Loucy (cell line): ENCODE data around the gene SDCCAG8.

ENCODE experiments used
- H2AFZ ChIP-seq: fragments of 200-600 bp; sonication (generic); 2 replicates; pipeline ENCODE4 v1.6.0; 2016; ENCODE audit warnings: antibody characterized with exemption, mild to moderate bottlenecking, low read length, moderate library complexity
- H3F3A ChIP-seq: fragments of 200-600 bp; 2 replicates; pipeline ENCODE4 v1.6.0; 2016; ENCODE audit warnings: antibody characterized with exemption, low read depth, mild to moderate bottlenecking
- H3K27me3 ChIP-seq: fragments of 200-600 bp; sonication (generic); 2 replicates; pipeline ENCODE4 v1.6.1; 2014; ENCODE audit warnings: low read length, mild to moderate bottlenecking; ENCODE audit not compliant: insufficient read depth, poor library complexity, severe bottlenecking
- H3K36me3 ChIP-seq: fragments of 200-600 bp; sonication (generic); 2 replicates; pipeline ENCODE4 v1.6.1; 2016; ENCODE audit warnings: low read length; ENCODE audit not compliant: insufficient read depth
- H3K4me1 ChIP-seq: fragments of 200-600 bp; sonication (generic); 2 replicates; pipeline ENCODE4 v1.5.1; 2014; ENCODE audit warnings: low read length, mild to moderate bottlenecking; ENCODE audit not compliant: insufficient read depth, poor library complexity, severe bottlenecking
- H3K4me2 ChIP-seq: fragments of 200-600 bp; sonication (generic); 2 replicates; pipeline ENCODE4 v1.6.0; 2014; ENCODE audit warnings: antibody characterized with exemption, low read length, low read depth, mild to moderate bottlenecking; ENCODE audit not compliant: poor library complexity, severe bottlenecking
- H3K4me3 ChIP-seq: fragments of 200-600 bp; sonication (generic); 2 replicates; pipeline ENCODE4 v1.5.1; 2014; ENCODE audit warnings: low read length, mild to moderate bottlenecking, mixed read lengths; ENCODE audit not compliant: poor library complexity, severe bottlenecking
- H3K79me2 ChIP-seq: fragments of 200-600 bp; sonication (generic); 2 replicates; pipeline ENCODE4 v1.6.1; 2014; ENCODE audit warnings: low read length; ENCODE audit not compliant: insufficient read depth
- H3K9ac ChIP-seq: fragments of 200-600 bp; sonication (generic); 2 replicates; pipeline ENCODE4 v1.6.0; 2014; ENCODE audit warnings: mild to moderate bottlenecking, low read depth, low read length, moderate library complexity; ENCODE audit not compliant: poor library complexity, severe bottlenecking
- H3K9me2 ChIP-seq: fragments of 200-600 bp; sonication (generic); replicated peaks from 2 replicates; pipeline ENCODE4 v1.6.1; 2016; ENCODE audit warnings: low read depth, low read length, mixed read lengths
- H3K9me3 ChIP-seq: fragments of 200-600 bp; sonication (generic); 2 replicates; pipeline ENCODE4 v1.6.1; 2014; ENCODE audit warnings: mild to moderate bottlenecking, antibody characterized with exemption, low read length, low read depth; ENCODE audit not compliant: insufficient read depth
- H4K20me1 ChIP-seq: fragments of 200-600 bp; sonication (generic); 2 replicates; pipeline ENCODE4 v1.6.0; 2014; ENCODE audit warnings: antibody characterized with exemption, low read length, mild to moderate bottlenecking; ENCODE audit not compliant: insufficient read depth, poor library complexity, severe bottlenecking
- EZH2phosphoT487 ChIP-seq: fragments of 200-600 bp; IDR thresholded peaks from 2 replicates; pipeline ENCODE4 v1.6.1; 2018; ENCODE audit warnings: antibody characterized with exemption, mild to moderate bottlenecking, moderate library complexity, borderline replicate concordance
- TF ChIP-seq, protein P1 (sequence below): fragments of 200-600 bp; sonication (generic); conservative IDR thresholded peaks from 2 replicates; pipeline ENCODE4 v1.5.1; 2014; ENCODE audit warnings: mild to moderate bottlenecking, antibody characterized with exemption, low read length

The SDCCAG8 gene

GRCh38 chr1:243490748-243491686 lies 235.2 kb downstream of the SDCCAG8 start:
- Histone ChIP-seq H3K9ac (no peak overlapping the region), H3K36me3 (no peaks in the 10 kb centered on the region), H3K4me1 (no peaks in the 10 kb centered on the region), H3F3A (no peaks in the 10 kb centered on the region), H2AFZ (no peak overlapping the region), H4K20me1 (no peaks in the 10 kb centered on the region), H3K27me3 (no peaks in the 10 kb centered on the region), H3K9me2 (no peaks in the 10 kb centered on the region), H3K4me3 (no peak overlapping the region), H3K4me2 (no peak overlapping the region), H3K79me2 (no peaks in the 10 kb centered on the region), H3K9me3 (no peaks in the 10 kb centered on the region)
- TF ChIP-seq EZH2phosphoT487: no peak
- TF ChIP-seq, protein P1, sequence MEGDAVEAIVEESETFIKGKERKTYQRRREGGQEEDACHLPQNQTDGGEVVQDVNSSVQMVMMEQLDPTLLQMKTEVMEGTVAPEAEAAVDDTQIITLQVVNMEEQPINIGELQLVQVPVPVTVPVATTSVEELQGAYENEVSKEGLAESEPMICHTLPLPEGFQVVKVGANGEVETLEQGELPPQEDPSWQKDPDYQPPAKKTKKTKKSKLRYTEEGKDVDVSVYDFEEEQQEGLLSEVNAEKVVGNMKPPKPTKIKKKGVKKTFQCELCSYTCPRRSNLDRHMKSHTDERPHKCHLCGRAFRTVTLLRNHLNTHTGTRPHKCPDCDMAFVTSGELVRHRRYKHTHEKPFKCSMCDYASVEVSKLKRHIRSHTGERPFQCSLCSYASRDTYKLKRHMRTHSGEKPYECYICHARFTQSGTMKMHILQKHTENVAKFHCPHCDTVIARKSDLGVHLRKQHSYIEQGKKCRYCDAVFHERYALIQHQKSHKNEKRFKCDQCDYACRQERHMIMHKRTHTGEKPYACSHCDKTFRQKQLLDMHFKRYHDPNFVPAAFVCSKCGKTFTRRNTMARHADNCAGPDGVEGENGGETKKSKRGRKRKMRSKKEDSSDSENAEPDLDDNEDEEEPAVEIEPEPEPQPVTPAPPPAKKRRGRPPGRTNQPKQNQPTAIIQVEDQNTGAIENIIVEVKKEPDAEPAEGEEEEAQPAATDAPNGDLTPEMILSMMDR: no peak

DNA sequence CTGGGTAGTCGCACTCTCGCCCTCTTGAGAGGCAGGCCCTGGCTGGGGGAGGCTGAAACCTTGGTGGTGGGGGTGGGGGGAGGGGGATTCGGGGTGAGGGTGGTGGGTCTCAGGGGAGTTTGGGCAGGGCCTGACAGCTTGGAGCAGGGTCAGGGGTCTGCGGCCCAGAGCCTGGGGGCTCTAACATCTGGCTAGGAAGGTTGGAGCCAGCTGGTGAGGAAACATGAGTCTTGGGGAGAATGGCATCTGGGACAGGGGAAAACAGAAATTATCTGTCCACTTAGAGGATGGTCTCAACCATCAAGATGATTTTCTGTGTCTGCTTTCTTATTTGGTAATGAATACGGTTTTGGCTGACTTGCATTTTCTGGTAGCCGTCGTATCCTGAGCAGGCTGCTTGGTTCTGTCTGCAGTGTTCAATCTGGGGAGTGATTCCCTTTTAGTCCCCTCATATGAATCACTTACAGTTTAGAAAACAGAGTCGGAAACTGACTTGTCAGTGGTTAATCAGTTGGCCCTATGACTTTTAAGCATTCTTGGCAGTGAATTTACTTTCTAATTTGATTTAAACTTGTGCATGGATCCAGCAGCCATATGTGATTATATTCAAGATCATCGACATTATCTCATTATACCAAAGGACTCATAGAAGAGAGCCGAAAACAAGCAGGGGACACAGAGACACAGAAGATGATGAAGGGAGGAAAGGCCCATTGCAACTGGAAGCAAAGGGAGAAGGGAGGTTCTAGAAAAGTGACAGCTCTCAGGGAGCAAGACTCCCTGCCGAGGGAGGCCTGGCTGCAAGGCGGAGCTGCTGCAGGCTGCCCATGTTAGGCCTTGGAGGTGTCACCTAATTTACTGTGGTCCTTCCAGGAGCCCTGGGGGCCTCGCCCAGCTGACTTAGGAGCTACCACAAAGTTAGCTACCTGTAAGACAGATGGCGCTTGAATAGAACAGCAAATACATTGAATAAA lies 237.6 kb downstream of the SDCCAG8 start:
- Histone ChIP-seq H3K9me2 (no peaks in the 10 kb centered on the region), H3K27me3 (no peaks in the 10 kb centered on the region), H3K9me3 (no peaks in the 10 kb centered on the region), H4K20me1 (no peaks in the 10 kb centered on the region), H3K36me3 (no peaks in the 10 kb centered on the region), H2AFZ (no peak overlapping the region), H3K79me2 (no peaks in the 10 kb centered on the region), H3K4me2 (no peak overlapping the region), H3K4me3 (no peak overlapping the region), H3K4me1 (no peaks in the 10 kb centered on the region), H3F3A (no peaks in the 10 kb centered on the region), H3K9ac (no peak overlapping the region)
- TF ChIP-seq, protein P1: no peak
- no peak for TF ChIP-seq EZH2phosphoT487

DNA sequence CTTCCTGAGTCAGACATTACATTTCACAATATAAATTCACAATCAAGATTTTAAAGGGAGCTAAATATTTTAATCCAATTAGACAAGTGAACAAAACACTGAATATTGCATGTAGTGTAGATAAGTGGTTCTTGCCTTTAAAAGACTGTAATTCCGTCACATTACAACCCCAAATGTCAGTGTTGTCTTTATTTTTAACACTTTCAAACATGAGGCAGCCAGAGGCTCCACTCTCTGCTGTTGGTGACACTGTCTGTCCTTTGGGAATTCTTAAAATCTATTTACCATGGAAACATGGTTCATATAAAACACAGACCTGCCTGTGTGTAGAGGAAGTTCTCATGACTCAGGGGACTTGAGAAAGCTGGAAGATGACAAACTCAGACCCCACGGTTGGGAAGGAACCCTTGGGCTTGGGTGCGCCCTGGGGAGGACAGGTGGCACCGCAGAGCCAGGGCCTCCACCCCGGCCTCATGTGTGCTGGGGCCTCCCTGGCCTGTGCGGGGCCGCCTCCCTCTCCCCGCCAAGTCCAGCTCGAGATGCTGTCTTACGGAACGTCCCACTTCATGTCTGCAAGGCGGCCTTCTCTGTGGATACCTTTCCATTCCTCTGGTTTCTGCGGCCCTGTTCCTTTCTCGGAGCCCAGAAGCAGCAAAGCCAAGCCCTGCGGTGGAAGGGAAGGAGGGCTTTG lies 239.0 kb downstream of the SDCCAG8 start:
- Histone ChIP-seq H3K4me2 (no peak overlapping the region), H3K9me3 (no peaks in the 10 kb centered on the region), H3K79me2 (no peaks in the 10 kb centered on the region), H3F3A (no peaks in the 10 kb centered on the region), H3K4me3 (no peak overlapping the region), H3K9ac (no peak overlapping the region), H3K36me3 (no peaks in the 10 kb centered on the region), H4K20me1 (no peaks in the 10 kb centered on the region), H3K4me1 (no peaks in the 10 kb centered on the region), H2AFZ (no peak overlapping the region), H3K9me2 (no peaks in the 10 kb centered on the region), H3K27me3 (no peaks in the 10 kb centered on the region)
- TF ChIP-seq EZH2phosphoT487: no peak
- TF ChIP-seq, protein P1: no peak
